ENCODE data around the gene LMAN1L.

The LMAN1L gene

GRCh38 chr15:74873036-74873755, 60.6 kb downstream of the LMAN1L start, which contains the start of gene SCAMP2:
Gene SCAMP2 (minus strand): TSS chr15:74873365. CDS start chr15:74873255, 110 bp downstream.
- H3K79me2 ChIP-seq (ENCODE audit: insufficient read depth, low read length): peaks cover 47% of the 10 kb centered on the region
- H2AFZ ChIP-seq (ENCODE audit: low read depth, low read length, severe bottlenecking): peak within 1 kb of the TSS; percentile 92
- H3K9me2 ChIP-seq (replicated peaks; ENCODE audit: insufficient read depth, low read length): no peaks in the 10 kb centered on the region
- H3K27me3 ChIP-seq (ENCODE audit: low read length): no peaks in the 10 kb centered on the region
- peak within 1 kb of the TSS; percentile 70 for H3K4me3 ChIP-seq (ENCODE audit: insufficient read depth, low read length, poor library complexity, severe bottlenecking)
- peaks cover 9% of the 10 kb centered on the region for H3F3A ChIP-seq (ENCODE audit: insufficient read depth)
- H3K4me2 ChIP-seq (ENCODE audit: low read depth, low read length, poor library complexity, severe bottlenecking): peak within 1 kb of the TSS; percentile 94
- H3K9me3 ChIP-seq (ENCODE audit: insufficient read depth, low read length): no peaks in the 10 kb centered on the region
- H4K20me1 ChIP-seq (ENCODE audit: low read depth, low read length): peaks cover 3% of the 10 kb centered on the region; the same call in 1 of the 2 replicates
- H3K9ac ChIP-seq (ENCODE audit: low read length): peak within 1 kb of the TSS; percentile 74
- TF ChIP-seq CTCF (IDR thresholded peaks at IDR 0.05; ENCODE audit: insufficient read depth, low read length, poor library complexity, severe bottlenecking) (no peak), EZH2phosphoT487 (conservative IDR thresholded peaks at IDR 0.05; ENCODE audit: low read length) (no peak)
- H3K36me3 ChIP-seq (ENCODE audit: low read length): 0 out of 2 replicates have a peak, but pooled peaks cover 1% of the 10 kb centered on the region
- H3K27ac ChIP-seq (ENCODE audit: low read depth, low read length): peak within 1 kb of the TSS; percentile 58

- Histone ChIP-seq H4K20me1 (ENCODE audit: low read depth, low read length) (peaks cover 3% of the 10 kb centered on the region; the same call in 1 of the 2 replicates), H3K36me3 (ENCODE audit: low read length) (no peaks in the 10 kb centered on the region)
Measured at GRCh38 chr15:74873756-74874424, 61.3 kb downstream of the LMAN1L start.

More at GRCh38 chr15:74873756-74874424, 61.3 kb downstream of the LMAN1L start:
- Histone ChIP-seq H3K27me3 (ENCODE audit: low read length) (no peaks in the 10 kb centered on the region), H3K79me2 (ENCODE audit: insufficient read depth, low read length) (peaks cover 40% of the 10 kb centered on the region), H3K9me3 (ENCODE audit: insufficient read depth, low read length) (no peaks in the 10 kb centered on the region), H3K27ac (ENCODE audit: low read depth, low read length) (peak overlapping the region; percentile 4; the same call in 1 of the 2 replicates), H3K9ac (ENCODE audit: low read length) (peak overlapping the region; percentile 74), H3F3A (ENCODE audit: insufficient read depth) (peaks cover 9% of the 10 kb centered on the region), H3K4me2 (ENCODE audit: low read depth, low read length, poor library complexity, severe bottlenecking) (peak overlapping the region; percentile 94), H3K9me2 (replicated peaks; ENCODE audit: insufficient read depth, low read length) (no peaks in the 10 kb centered on the region), H2AFZ (ENCODE audit: low read depth, low read length, severe bottlenecking) (peak overlapping the region; percentile 82), H3K4me3 (ENCODE audit: insufficient read depth, low read length, poor library complexity, severe bottlenecking) (peak overlapping the region; percentile 64)
- no peak for TF ChIP-seq EZH2phosphoT487 (conservative IDR thresholded peaks at IDR 0.05; ENCODE audit: low read length)

All from SU-DHL-6 (cell line).